GM12891 (cell line): ENCODE measurements around the gene TEAD4.

Experiments
- POLR2A ChIP-seq: IDR thresholded peaks from 2 replicates; pipeline ENCODE4 v1.6.1; 2011; ENCODE audit warnings: low read depth, low read length, control low read depth
- SPI1 ChIP-seq: IDR thresholded peaks from 2 replicates; pipeline ENCODE4 v1.6.1; 2011; ENCODE audit warnings: low read depth, low read length, control low read depth
- TAF1 ChIP-seq: IDR thresholded peaks from 2 replicates; pipeline ENCODE4 v1.6.1; 2011; ENCODE audit warnings: low read depth, low read length, control low read depth

- TF ChIP-seq POLR2A (no peak), SPI1 (peak; percentile 63; the same call in 1 of the 2 replicates), TAF1 (no peak)
Observed at GRCh38 chr12:2944401-2945047, 14.7 kb upstream of the TEAD4 start.
